Activated CD8-positive, alpha-beta memory T cell treated with anti-CD3 and anti-CD28 coated beads for 48 hours (primary cell): ENCODE data around the gene TXNDC17.
"Not testable (repeated sequence)": the region's sequence is repeated elsewhere in the genome, so short reads cannot be mapped to it uniquely, and the experiment has no call there.

Experiments
- DNase-seq, 3 experiments: peaks; one replicate each; pipeline ENCODE4 v3.0.0-alpha.2; 2020; ENCODE audit warnings: low read depth in 2 of 3, low spot score in 2 of 3

TXNDC17 gene

GRCh38 chr17:6636616-6637457, 4.0 kb upstream of the TXNDC17 start:
- DNase-seq: no peak

GRCh38 chr17:6637458-6637840, 3.4 kb upstream of the TXNDC17 start:
- DNase-seq: no peak

- DNase-seq: no peak
Observed at GRCh38 chr17:6638046-6638908, 2.6 kb upstream of the TXNDC17 start.

- DNase-seq: no peak
Observed at GRCh38 chr17:6639014-6639585, 1.8 kb upstream of the TXNDC17 start.

GRCh38 chr17:6639586-6640535, 999 bp upstream of the TXNDC17 start:
- DNase-seq: no peak

- DNase-seq: no peak
Observed at GRCh38 chr17:6641247-6641863, 495 bp downstream of the TXNDC17 start.

GRCh38 chr17:6642592-6642991, 1.7 kb downstream of the TXNDC17 start:
- no peak for DNase-seq

- no peak for DNase-seq
Observed at GRCh38 chr17:6643451-6644125, 2.7 kb downstream of the TXNDC17 start.

- DNase-seq: no peak
Observed at GRCh38 chr17:6648181-6648580, 7.3 kb downstream of the TXNDC17 start.

GRCh38 chr17:6651354-6651918, 10.6 kb downstream of the TXNDC17 start, which contains the start of the genes C17orf100 and MED31:
C17orf100 (plus strand) TSS chr17:6651762; CDS start chr17:6651914, 152 bp downstream.
MED31 (minus strand) TSS chr17:6651605; CDS start chr17:6651528, 77 bp downstream.
- peak; percentile 81 to 91 (median 86) for DNase-seq

GRCh38 chr17:6651919-6652452, 11.1 kb downstream of the TXNDC17 start:
- no peak for DNase-seq

GRCh38 chr17:6654841-6655731, 14.2 kb downstream of the TXNDC17 start:
- no peak for DNase-seq

- DNase-seq: not testable (repeated sequence)
Observed at GRCh38 chr17:6655732-6656361, 15.0 kb downstream of the TXNDC17 start.

- DNase-seq: not testable (repeated sequence)
Observed at GRCh38 chr17:6656797-6657632, 16.2 kb downstream of the TXNDC17 start.

- no peak for DNase-seq
Observed at GRCh38 chr17:6657633-6658287, 16.9 kb downstream of the TXNDC17 start.

GRCh38 chr17:6658411-6658810, 17.6 kb downstream of the TXNDC17 start:
- DNase-seq: not testable (repeated sequence)
